DOHH2 (cell line): ENCODE results near the gene CDH1.

ENCODE experiments used
- H3F3A ChIP-seq: fragments of 200-600 bp; sonication (generic), shearing (Covaris generic); 2 replicates; pipeline ENCODE4 v1.6.0; 2016; ENCODE audit warnings: antibody characterized with exemption, mild to moderate bottlenecking; ENCODE audit not compliant: control insufficient read depth, insufficient read depth
- H3K27ac ChIP-seq: fragments of 200-600 bp; sonication (generic); 2 replicates; pipeline ENCODE4 v1.5.1; 2014; ENCODE audit warnings: low read depth, mild to moderate bottlenecking, low read length, moderate library complexity
- H3K27me3 ChIP-seq: fragments of 200-600 bp; sonication (generic); 2 replicates; pipeline ENCODE4 v1.6.1; 2014; ENCODE audit warnings: mild to moderate bottlenecking, low read length, mixed read lengths; ENCODE audit not compliant: control insufficient read depth
- H3K36me3 ChIP-seq: fragments of 200-600 bp; sonication (generic); 2 replicates; pipeline ENCODE4 v1.6.1; 2014; ENCODE audit warnings: mild to moderate bottlenecking, low read length, moderate library complexity, mixed read lengths; ENCODE audit not compliant: control insufficient read depth
- H3K4me1 ChIP-seq: fragments of 200-600 bp; sonication (generic); 2 replicates; pipeline ENCODE4 v1.6.1; 2014; ENCODE audit warnings: mild to moderate bottlenecking, low read length, mixed read lengths; ENCODE audit not compliant: control insufficient read depth
- H3K4me2 ChIP-seq: fragments of 200-600 bp; sonication (generic); 2 replicates; pipeline ENCODE4 v1.6.0; 2014; ENCODE audit warnings: mild to moderate bottlenecking, low read length, moderate library complexity
- H3K4me3 ChIP-seq: fragments of 200-600 bp; sonication (generic); 2 replicates; pipeline ENCODE4 v1.5.1; 2014; ENCODE audit warnings: mild to moderate bottlenecking, low read length, mixed read lengths
- H3K79me2 ChIP-seq: fragments of 200-600 bp; sonication (generic); 2 replicates; pipeline ENCODE4 v1.6.1; 2014; ENCODE audit warnings: mild to moderate bottlenecking, low read length, mixed read lengths; ENCODE audit not compliant: control insufficient read depth
- H3K9me2 ChIP-seq: fragments of 200-600 bp; sonication (generic); replicated peaks from 2 replicates; pipeline ENCODE4 v1.6.1; 2014; ENCODE audit warnings: mild to moderate bottlenecking, low read length, mixed read lengths; ENCODE audit not compliant: control insufficient read depth
- H3K9me3 ChIP-seq: fragments of 200-600 bp; sonication (generic); 2 replicates; pipeline ENCODE4 v1.6.1; 2014; ENCODE audit warnings: antibody characterized with exemption, low read length, mixed read lengths; ENCODE audit not compliant: control insufficient read depth, insufficient read depth
- H4K20me1 ChIP-seq: fragments of 200-600 bp; sonication (generic); 2 replicates; pipeline ENCODE4 v1.6.0; 2014; ENCODE audit warnings: low read depth, mild to moderate bottlenecking, antibody characterized with exemption, low read length, moderate library complexity; ENCODE audit not compliant: control insufficient read depth, insufficient read depth
- CTCF ChIP-seq: fragments of 200-600 bp; sonication (generic); IDR thresholded peaks from one replicate; pipeline ENCODE4 v1.5.1; 2014; ENCODE audit warnings: antibody characterized with exemption, mild to moderate bottlenecking, low read depth, low read length; ENCODE audit not compliant: poor library complexity, severe bottlenecking
- EZH2phosphoT487 ChIP-seq: fragments of 200-600 bp; sonication (generic); IDR thresholded peaks from 2 replicates; pipeline ENCODE4 v1.6.1; 2017; ENCODE audit warnings: borderline replicate concordance, mild to moderate bottlenecking, antibody characterized with exemption, low read length, moderate library complexity, mixed read lengths

Gene CDH1

GRCh38 chr16:68793401-68793857, 56.3 kb downstream of the CDH1 start:
- Histone ChIP-seq H4K20me1 (no peaks in the 10 kb centered on the region), H3K27me3 (no peaks in the 10 kb centered on the region), H3K79me2 (no peaks in the 10 kb centered on the region), H3K9me2 (no peaks in the 10 kb centered on the region), H3K36me3 (no peaks in the 10 kb centered on the region), H3K9me3 (no peaks in the 10 kb centered on the region), H3K27ac (no peak overlapping the region), H3F3A (no peaks in the 10 kb centered on the region), H3K4me3 (no peak overlapping the region), H3K4me1 (no peaks in the 10 kb centered on the region), H3K4me2 (no peak overlapping the region)
- TF ChIP-seq EZH2phosphoT487, result no peak
- TF ChIP-seq CTCF, result no peak

GRCh38 chr16:68798398-68798797, 61.3 kb downstream of the CDH1 start:
- H3K36me3 ChIP-seq, result no peaks in the 10 kb centered on the region
- H3K4me3 ChIP-seq, result no peak overlapping the region
- no peaks in the 10 kb centered on the region for H4K20me1 ChIP-seq
- H3K4me2 ChIP-seq, result no peak overlapping the region
- no peaks in the 10 kb centered on the region for H3K9me2 ChIP-seq
- no peaks in the 10 kb centered on the region for H3K79me2 ChIP-seq
- no peaks in the 10 kb centered on the region for H3K4me1 ChIP-seq
- H3K27ac ChIP-seq, result no peak overlapping the region
- H3F3A ChIP-seq, result no peaks in the 10 kb centered on the region
- TF ChIP-seq CTCF (no peak), EZH2phosphoT487 (no peak)
- H3K27me3 ChIP-seq, result no peaks in the 10 kb centered on the region
- no peaks in the 10 kb centered on the region for H3K9me3 ChIP-seq

GRCh38 chr16:68800257-68800875, 63.3 kb downstream of the CDH1 start:
- no peaks in the 10 kb centered on the region for H4K20me1 ChIP-seq
- no peak overlapping the region for H3K27ac ChIP-seq
- H3F3A ChIP-seq, result no peaks in the 10 kb centered on the region
- H3K27me3 ChIP-seq, result no peaks in the 10 kb centered on the region
- no peaks in the 10 kb centered on the region for H3K9me2 ChIP-seq
- no peaks in the 10 kb centered on the region for H3K79me2 ChIP-seq
- TF ChIP-seq EZH2phosphoT487, result no peak
- TF ChIP-seq CTCF, result peak; percentile 69
- H3K9me3 ChIP-seq, result no peaks in the 10 kb centered on the region
- no peak overlapping the region for H3K4me3 ChIP-seq
- H3K4me2 ChIP-seq, result no peak overlapping the region
- H3K36me3 ChIP-seq, result no peaks in the 10 kb centered on the region
- H3K4me1 ChIP-seq, result no peaks in the 10 kb centered on the region
